ENCODE results near the gene MORC2.

Gene MORC2

GRCh38 chr22:30946354-30946753 is 22.2 kb downstream of the MORC2 start:
- in situ Hi-C loops (cut with MboI; ENCODE audit: low pct_unique_long_range_greater_than_20kb, low sequenced_read_pairs, unreplicated experiment) = no loop called here
- TF ChIP-seq CTCF (IDR thresholded peaks at IDR 0.05; ENCODE audit: extremely low read depth, insufficient read depth, missing control alignments) = no peak
- DNase-seq (ENCODE audit: low spot score) = no peak

- in situ Hi-C loops (cut with MboI; ENCODE audit: low pct_unique_long_range_greater_than_20kb, low sequenced_read_pairs, unreplicated experiment) = no loop called here
- no peak for TF ChIP-seq CTCF (IDR thresholded peaks at IDR 0.05; ENCODE audit: extremely low read depth, insufficient read depth, missing control alignments)
- no peak for DNase-seq (ENCODE audit: low spot score)
Observed at GRCh38 chr22:30945653-30946052, 22.9 kb downstream of the MORC2 start.

- in situ Hi-C loops (cut with MboI; ENCODE audit: low pct_unique_long_range_greater_than_20kb, low sequenced_read_pairs, unreplicated experiment) = no loop called here
Observed at GRCh38 chr22:30944986-30945385, 23.6 kb downstream of the MORC2 start.

GRCh38 chr22:30943368-30943767 is 25.2 kb downstream of the MORC2 start:
- TF ChIP-seq CTCF (IDR thresholded peaks at IDR 0.05; ENCODE audit: extremely low read depth, insufficient read depth, missing control alignments) = no peak
- no peak for DNase-seq (ENCODE audit: low spot score)
- in situ Hi-C loops (cut with MboI; ENCODE audit: low pct_unique_long_range_greater_than_20kb, low sequenced_read_pairs, unreplicated experiment) = no loop called here

More at GRCh38 chr22:30944986-30945385, 23.6 kb downstream of the MORC2 start:
- no peak for TF ChIP-seq CTCF (IDR thresholded peaks at IDR 0.05; ENCODE audit: extremely low read depth, insufficient read depth, missing control alignments)
- DNase-seq (ENCODE audit: low spot score) = no peak

GRCh38 chr22:30941363-30941740 is 27.2 kb downstream of the MORC2 start:
- DNase-seq (ENCODE audit: low spot score) = no peak
- in situ Hi-C loops (cut with MboI; ENCODE audit: low pct_unique_long_range_greater_than_20kb, low sequenced_read_pairs, unreplicated experiment) = no loop called here
- TF ChIP-seq CTCF (IDR thresholded peaks at IDR 0.05; ENCODE audit: extremely low read depth, insufficient read depth, missing control alignments) = no peak

GRCh38 chr22:30940685-30941362 is 27.8 kb downstream of the MORC2 start:
- DNase-seq (ENCODE audit: low spot score) = no peak
- TF ChIP-seq CTCF (IDR thresholded peaks at IDR 0.05; ENCODE audit: extremely low read depth, insufficient read depth, missing control alignments) = no peak
- in situ Hi-C loops (cut with MboI; ENCODE audit: low pct_unique_long_range_greater_than_20kb, low sequenced_read_pairs, unreplicated experiment) = no loop called here
